GM12873 (cell line): Measurements from ENCODE around the gene PPP2R5C.

ENCODE experiments used
- CTCF ChIP-seq: IDR thresholded peaks from 2 replicates; pipeline ENCODE4 v1.5.1; 2012; ENCODE audit warnings: low read depth, mild to moderate bottlenecking, moderate library complexity, low read length, control low read depth; ENCODE audit not compliant: insufficient read depth; ENCODE audit errors: missing control alignments

The PPP2R5C gene

DNA sequence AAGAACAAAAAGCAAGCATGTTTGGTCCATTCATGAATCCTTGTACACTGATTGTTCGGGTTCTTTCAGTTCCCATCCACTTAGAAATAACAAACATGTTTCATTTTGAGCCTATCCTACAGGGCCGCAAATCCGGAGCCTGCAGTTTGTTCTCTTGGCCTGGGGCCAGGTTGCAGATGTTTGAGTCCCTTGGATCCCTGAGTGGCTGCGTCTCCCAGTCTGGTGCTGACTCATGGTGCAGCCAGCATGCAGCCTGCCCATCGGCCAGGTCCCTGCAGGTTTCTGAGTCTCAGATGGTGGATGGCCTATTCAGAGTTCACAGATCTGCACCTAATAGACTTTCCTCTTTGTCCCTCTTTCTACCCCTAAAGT lies 201.0 kb downstream of the PPP2R5C start:
- no peak for TF ChIP-seq CTCF

DNA sequence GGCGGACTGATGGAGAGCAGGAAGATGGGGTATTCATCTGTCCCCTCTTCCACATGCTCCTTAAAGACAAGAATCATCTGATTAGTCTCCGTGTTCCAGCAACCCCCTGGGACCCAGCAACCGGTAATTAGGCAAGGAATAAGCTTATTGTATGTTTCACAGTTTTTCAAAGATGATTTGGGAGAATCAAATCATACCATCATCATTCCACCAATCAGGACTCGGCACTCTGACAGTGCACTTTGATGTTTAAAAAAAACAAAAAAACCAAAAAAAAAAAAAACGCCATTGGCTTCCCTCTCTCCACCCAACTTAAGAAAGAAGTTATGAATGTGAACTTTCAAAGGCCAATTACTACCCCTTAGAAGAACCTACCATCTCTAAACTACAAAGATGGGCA lies 201.5 kb downstream of the PPP2R5C start:
- TF ChIP-seq CTCF, result no peak

DNA sequence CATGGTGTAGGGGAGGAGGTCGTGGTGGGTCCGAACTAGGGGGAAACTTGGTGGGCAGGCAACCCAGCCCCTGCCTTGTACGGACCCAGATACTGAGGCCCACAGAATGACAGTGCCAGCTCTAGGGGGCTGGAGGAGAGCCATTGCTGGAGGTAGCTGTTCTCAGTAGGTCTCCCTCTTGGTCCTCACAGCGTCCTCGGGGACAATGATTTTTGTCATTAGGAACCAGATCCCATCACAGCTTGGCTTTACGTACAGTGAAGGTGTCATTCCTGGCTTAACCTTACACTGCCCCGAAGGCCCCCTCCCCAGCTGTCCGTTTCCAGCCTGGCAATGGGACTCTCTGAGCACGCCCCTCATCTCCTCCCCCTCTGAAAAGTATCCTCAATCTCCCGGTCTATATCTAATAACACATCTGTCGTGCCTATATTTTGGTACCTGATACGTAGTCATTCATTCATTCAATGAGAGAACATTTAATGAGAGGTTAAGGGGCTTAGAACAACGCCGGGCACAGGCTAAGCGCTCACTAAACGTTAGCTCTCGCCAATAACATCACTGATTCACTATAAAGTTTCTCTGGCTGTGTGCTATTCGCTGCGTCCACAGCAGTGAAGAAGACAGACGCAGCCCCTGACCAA lies 202.3 kb downstream of the PPP2R5C start:
- TF ChIP-seq CTCF, result no peak

GRCh38 chr14:101964297-101965180 lies 203.0 kb downstream of the PPP2R5C start, which contains the start of gene DYNC1H1:
DYNC1H1 (plus strand) TSS chr14:101964573; CDS start chr14:101964692, 119 bp downstream.
- TF ChIP-seq CTCF, result no peak

- no peak for TF ChIP-seq CTCF
These were observed 203.7 kb downstream of the PPP2R5C start for GRCh38 chr14:101965181-101965544.

GRCh38 chr14:101965770-101966722 lies 204.5 kb downstream of the PPP2R5C start:
- TF ChIP-seq CTCF, result no peak
